ENCODE measurements around the gene KIAA1671.
"Not testable (repeated sequence)": the region's sequence is repeated elsewhere in the genome, so short reads cannot be mapped to it uniquely, and the experiment has no call there.

Gene KIAA1671

DNA sequence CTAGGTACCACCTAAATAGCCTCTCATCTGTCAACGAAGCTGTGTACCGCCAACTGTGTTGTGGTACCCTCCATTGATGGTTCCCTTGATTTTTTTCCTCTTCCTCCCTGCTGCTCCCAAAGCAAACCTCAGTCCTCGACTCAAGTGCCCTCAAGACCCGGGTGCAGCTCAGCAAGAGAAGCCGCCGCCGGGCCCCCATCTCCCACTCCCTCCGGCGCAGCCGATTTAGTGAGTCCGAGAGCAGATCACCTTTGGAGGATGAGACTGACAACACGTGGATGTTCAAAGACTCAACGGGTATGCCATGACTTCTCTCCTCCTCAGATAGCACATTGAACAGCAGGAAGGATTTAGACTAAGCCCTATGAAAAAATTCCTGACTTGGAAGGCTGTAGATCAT lies 224.7 kb downstream of the KIAA1671 start:
- DNase-seq: no peak

DNA sequence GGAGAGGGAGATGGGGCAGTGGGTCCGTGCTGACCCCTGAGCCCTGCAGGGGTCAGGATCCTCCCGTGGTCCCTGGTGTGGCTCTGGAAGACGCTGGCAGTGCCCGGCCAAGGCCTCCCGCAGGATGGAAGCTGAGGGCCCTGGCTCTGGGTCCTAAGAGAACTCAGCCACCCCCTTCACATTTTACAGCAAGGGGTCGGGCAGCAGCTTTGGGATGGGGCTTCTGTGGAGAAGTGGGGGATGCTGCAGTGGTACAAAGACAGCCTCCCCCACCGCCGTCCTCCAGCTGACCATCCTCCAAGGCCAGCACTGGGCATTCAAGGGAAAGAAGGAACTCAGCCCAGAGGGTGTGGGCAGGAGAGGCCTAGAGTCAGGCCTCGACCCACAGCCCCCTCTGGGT lies 225.4 kb downstream of the KIAA1671 start:
- no peak for DNase-seq

DNA sequence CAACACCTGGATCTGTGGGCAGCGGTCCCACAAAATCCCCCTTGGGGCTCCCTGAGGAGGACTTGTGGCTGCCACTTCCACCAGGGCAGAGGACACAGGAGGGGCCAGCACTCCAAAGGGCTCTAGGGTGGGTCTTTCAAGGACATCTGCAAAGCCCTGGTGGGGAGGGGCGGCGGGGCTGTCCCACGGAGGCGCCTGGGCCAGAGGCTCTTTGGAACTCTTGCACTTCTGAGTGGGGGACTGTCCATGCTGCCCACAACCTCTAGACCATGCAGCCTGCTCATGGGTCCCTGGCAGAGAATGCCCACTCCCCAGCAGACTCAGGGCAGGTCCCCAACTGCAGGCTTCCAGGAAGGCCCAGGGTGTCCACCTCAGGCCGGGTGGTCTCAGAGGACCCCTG lies 225.8 kb downstream of the KIAA1671 start:
- DNase-seq: peak in 1 of 2 donors; percentile 22

DNA sequence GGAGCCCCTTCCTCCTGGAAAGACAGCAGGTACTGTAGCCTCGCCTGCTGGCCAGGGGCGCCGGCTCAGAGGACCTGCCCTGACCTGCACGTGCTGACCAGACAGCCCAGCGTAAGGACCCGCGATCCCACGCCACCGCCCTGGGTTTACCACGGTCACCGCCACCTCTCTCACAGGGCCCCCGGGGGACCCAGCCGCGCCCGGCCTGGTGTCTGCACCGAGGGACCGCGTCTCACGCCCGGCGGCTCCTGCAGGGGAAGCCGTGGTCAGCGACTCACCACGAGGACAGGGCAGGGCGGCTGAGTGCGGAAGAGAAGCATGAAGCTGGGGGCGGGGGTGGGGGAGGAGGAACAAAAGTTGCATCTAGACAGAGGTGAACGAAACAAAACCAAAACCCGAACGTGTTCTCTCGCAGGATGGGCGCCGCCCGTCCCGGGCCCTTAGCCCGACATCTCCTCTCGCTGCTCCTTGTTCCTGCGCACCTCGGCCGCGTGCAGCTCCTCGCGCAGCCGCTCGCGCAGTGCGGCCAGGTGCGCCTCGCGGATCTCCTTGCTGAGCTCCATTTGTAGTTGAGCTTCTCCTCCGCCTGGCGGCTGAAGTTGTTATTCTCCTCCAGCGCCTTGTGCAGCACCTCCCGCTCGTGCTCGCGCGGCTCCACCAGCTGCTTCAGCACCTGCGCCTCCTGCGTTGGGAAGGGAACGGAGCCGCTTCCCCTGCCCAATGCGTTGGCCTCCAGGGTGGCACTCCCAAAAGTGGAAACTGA lies 226.5 kb downstream of the KIAA1671 start:
- DNase-seq: not testable (repeated sequence)

DNA sequence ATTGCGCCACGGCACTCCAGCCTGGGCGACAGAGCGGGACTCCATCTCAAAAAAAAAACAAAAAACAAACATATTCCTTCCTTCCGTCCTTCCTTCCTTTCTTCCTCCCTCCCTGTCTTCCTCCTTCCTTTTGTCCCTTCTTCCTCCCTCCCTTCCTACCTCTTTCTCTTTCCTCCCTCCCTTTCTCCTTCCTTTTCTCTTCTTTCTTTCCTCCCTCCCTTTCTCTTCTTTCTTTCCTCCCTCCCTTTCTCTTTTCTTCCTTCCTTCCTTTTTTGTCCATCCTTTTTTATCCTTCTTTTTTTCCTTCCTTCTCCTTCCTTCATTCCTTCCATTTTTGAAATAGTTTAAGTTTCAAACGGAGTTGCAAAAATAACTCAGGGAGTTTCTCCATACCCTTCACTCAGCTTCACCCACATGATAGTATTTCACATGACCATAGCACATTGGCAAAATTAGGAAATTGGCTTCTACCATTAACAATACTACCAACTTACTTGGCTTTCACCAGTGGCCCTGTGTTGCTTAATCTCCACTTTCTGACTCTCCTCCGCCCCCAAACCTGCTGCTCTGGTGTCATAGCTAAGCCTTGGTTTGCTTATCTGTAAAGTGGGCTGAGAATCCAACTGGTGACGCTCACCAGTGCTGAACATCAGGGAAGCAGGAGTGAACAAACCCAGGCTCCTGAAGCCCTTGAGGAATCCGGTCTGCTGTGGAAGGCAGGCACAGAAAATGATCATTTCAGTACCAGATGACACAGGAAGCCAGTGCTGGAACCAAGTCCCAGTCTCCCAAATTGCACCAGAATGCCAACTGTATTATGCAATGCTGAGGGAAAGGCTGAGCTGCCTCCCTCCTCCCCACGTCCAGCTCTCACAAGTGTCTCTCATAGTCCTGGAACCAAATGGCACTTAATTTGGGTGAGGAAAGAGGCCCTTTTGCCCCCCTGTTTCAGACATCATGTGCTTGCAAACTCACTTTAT lies 229.9 kb downstream of the KIAA1671 start:
- DNase-seq: no peak

DNA sequence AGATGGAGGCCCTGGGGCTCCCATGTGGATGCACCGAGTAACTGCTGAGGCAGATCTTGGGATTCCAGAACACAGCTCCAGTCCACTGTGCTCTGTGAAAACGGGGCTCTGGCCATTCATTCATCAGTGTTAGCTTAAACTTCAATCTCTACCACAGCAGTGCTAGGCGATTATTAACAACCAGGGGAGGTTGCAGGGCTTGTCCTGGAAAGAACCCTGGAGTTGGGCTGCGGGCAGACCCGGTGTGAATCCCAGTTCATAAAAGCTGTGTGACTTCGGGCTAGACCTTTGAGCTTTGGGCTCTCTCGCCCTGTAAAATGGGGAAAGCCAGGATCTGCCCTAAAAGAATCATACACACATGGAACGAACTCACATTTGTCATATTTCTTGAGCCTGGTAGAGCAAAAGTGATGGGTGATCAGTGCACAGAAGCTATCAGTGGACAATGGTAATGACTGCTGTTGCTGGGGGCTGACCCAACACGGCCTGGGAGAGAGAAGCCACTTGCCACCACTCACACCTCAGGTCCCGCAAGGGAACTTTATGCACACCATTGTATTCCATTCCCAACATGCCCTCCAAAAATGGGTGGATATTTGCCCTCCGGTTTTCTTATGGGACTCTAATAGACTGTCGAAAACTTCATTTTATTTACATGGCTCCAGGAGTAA lies 231.6 kb downstream of the KIAA1671 start:
- DNase-seq: no peak

DNA sequence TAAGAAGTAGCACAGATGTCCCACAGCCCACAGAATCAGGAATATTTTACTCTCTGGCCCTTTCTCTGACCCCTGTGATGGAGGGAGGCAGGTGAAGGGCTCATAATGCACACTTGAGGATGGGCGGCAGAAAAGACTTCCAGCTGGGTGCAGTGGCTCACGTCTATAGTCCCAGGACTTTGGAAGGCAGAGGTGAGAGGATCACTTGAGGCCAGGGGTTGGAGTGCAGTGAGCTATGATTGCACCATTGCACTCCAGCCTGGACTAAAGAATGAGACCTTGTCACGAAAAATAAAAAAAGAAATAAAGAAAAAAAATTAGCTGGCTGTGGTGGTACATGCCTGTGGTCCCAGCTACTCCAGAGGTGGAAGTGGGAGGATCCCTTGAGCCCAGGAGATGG lies 233.6 kb downstream of the KIAA1671 start:
- no peak for DNase-seq

DNA sequence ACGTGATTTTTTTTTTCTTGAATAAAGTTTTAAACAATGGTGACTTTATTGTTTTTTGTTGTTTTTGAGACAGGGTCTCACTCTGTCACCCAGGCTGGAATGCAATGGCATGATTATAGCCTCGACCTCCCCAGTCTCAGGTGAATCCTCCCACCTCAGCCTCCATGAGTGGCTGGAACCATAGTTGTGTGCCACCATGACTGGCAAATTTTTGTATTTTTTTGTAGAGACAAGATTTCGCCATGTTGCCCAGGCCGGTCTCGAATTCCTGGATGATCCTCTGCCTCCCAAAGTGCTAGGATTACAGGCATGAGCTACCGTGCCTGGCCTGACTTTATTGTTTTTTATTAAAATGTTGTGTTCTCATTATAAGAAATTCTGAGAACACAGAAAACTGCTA lies 235.0 kb downstream of the KIAA1671 start:
- no peak for DNase-seq

DNA sequence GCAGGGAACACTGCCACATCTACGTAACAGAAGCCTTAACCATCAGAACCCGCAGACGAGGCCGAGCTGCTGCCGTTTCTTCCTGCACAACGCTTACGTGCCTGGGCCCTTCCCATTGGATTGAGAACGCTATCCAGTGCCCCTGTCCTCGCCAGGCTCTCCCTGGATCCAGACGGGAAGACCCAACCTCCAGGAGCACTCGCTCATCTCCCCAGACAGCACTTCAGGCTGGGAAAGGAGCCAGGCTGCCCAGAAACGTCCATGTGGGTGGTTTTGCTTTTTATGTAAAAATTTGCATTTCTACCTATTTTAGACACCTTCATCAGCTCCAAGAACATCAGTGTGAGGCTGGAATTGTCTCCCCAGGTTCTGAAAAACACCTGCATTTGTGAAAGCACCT lies 239.9 kb downstream of the KIAA1671 start:
- no peak for DNase-seq

DNA sequence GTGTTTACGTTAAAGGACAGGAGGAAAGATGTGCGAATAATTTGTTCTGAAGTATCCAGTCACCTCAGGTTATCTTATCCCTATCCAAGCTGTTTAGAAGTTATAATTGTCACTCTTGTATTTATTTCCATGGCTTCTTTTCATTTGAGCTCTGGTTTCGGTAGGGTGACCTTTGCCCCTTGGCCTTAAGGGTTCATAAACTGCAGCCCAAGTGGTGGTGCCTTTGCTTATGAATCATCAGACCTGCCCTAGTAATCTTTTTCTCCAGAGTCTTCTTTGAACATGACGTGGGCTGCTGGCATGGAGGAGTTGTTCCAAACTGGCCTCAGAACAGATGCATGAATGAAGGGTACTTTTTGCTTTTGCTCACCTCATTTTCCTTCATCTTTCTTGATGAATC lies 240.6 kb downstream of the KIAA1671 start:
- no peak for DNase-seq

DNA sequence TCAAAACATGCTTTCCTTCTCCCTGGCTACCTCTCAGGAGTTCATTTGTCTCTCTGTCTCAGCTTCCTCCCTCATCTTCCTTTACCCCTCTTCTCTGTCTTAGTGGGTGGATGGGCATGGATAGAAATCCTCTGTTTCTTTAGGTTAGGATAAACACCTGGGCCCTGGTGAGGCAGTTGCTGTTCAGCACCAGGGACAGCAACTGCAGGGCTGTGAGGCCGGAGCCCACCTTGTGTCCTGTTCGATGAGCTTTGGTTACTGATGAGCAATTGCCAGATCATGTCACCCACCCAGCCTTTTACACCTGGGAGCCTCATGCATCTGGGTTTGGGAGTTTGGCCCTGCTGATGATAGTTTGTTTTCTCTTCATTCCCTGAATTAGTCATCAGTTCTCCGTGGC lies 241.0 kb downstream of the KIAA1671 start:
- no peak for DNase-seq

DNA sequence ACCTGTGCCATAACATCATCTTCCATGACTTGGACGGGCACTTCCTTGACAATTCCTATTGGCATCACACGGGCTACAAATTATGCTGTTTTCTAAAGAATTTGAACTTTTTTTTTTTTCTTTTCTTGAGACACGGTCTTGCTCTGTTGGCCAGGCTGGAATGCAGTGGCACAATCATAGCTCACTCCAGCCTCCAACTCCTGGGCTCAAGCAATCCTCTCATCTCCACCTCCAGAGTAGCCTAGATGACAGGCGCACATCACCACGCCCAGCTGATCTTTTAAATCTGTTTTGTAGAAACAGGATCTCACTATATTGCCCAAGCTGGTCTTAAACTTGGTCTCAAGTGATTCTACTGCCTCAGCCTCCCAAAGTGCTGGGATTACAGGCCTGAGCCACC lies 243.8 kb downstream of the KIAA1671 start:
- DNase-seq: no peak

DNA sequence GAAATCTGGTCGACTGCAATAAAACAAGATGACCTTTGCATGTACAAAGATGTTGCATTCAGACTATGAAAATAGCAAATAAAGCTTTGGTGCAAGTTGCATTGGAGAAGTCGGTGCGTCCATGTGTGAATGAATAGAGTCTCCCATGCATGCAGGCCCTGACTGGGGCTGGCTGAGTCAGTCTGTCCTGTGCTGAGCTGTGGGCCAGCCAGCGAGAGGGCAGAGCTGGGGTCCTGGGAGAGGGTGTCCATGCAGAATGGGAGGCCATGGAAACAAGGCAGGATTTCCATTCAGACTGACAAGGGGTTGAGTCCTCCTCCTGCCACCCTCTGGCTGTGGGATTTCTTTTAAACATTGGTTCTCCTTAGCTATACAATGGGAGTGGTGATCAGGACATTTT lies 244.8 kb downstream of the KIAA1671 start:
- no peak for DNase-seq

DNA sequence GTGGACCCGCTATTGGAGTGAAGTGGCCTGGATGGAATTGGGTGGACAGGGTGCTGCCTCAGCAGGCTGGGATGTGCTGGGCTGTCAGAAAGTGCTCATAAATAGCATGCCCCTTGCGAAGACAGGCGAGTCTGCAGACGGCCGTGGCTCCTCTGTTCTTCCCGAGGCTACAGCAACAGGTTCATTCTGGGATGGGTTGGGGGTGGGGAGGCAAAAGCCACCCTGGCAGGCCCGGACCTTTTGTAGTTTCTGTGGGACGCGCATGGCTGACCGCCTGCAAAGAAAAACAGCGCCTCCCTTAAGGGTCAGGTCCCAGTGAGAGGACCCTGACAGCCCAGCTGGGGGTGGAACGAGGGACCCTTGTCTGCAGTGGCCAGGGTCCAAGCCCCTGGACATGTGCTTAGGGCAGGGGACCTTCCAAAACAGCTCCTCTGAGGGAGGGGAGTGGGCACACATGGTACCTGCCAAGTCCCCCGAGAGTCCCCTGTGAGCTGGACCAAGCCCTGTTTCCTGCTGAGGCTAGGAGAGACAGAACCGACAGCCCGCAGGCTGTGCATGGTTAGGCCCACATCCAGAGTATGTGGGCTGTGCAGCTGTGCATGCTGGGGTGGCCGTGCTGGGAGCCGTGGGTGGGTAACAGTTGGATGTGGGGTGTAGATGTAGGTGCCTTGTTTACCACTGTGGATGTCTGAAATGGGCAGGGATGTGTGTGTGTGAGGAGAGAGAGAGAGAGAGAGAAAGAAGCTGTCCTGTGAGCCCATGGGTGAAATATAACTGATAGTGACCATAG lies 247.4 kb downstream of the KIAA1671 start, which contains the start of gene CRYBB3:
Gene CRYBB3, plus strand, starts transcription at position 128 of the 790 bp plus-strand sequence. CDS start 1,539 bp downstream, outside the sequence.
- DNase-seq: no peak

DNA sequence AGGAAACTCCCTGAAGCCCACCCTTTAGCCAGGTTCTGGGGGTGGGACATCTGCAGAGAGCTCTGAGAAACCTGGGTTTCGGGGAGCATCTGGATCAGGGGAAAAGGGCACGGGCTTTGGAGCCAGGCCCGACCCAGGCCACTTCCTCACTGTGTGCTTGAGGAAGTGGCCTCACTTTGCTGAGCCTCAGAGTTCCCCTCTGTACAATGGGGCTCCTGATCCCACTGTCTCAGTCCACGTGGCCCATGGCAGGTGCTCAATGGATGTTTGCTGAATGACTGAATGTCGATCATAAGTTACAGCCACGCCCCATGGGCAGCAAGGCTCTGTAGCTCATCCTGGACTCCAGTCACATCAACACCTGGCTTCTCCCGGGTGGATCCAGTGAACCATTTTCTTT lies 248.5 kb downstream of the KIAA1671 start:
- no peak for DNase-seq

DNA sequence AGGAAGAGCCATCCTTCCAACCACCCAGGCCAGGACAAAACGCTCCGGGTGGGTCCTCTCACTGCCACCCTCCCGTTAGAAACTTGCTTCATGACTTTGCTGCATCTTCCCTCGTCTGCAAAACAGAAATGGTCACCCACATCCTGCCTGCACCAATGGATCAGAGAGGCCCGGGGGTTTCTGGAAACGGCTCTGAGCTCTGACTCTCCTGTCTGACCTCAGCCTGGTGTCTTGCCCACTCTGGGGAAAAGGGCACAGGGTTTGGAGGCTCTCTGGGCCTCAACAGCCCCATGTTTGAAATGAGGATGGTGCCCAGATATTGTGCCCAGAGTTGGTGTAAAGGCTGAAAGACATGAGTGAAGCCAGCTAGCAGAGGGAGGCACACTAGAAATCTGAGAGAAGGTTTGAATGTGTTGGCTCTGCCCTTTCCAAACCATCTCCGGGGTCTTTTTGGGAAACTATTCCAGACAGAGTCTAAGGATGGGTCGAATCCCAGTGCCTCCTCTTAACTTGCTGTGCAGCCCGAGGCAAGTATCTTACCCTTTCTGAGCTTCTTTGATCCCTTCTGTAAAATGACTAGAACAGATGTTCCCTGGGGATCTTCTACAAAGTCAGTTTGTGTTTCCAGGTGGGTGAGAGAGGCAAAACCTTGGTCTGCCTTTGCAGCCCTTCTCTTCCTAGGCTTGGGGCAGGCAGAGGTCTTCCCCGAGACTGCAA lies 249.2 kb downstream of the KIAA1671 start:
- no peak for DNase-seq

DNA sequence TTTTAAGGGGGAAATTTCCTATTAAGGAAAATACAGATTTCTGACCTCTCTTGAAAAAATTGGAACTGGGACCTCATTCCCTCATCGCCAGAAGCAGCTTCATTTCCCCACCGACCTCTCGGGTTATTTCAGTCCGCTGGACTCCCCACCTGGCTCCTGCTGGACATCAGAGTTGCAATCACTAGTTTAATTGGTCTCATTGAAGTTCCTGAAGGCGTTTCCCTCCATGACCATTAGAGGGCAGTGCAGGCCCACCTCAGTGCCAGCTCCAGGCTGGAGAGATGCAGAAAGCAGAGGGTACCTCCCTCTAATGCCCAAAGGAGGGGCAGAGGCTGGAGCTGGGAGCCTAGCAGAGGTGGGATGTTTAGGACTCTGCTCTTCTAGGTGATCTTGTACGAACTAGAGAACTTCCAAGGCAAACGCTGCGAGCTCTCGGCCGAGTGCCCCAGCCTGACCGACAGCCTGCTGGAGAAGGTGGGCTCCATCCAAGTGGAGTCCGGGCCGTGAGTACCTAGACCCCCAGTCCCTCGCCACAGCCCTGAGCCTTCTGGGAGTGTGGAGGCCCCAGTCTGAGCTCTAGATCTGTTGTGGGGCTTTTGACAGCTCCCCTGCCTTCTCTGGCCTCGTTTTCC lies 249.9 kb downstream of the KIAA1671 start:
- DNase-seq: peak; percentile 66 to 67

DNA sequence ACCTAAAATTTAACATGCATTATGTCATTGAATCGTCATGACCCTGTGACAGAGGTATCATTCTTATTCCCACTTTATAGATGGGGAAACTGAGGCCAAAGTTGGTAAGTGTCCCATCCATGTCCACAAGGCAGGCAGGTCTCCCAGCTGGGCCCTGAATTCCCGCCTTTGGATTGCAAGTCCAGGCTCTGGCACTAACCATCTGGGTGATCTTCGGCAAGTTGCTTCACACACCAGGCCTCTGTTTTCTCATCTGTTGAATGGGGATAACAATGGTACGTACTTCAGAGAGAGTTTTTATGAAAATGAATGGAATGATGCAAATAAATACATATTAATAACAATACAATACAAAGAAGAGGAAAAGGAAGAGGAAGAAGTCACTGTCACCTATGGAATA lies 250.6 kb downstream of the KIAA1671 start:
- DNase-seq: no peak

DNA sequence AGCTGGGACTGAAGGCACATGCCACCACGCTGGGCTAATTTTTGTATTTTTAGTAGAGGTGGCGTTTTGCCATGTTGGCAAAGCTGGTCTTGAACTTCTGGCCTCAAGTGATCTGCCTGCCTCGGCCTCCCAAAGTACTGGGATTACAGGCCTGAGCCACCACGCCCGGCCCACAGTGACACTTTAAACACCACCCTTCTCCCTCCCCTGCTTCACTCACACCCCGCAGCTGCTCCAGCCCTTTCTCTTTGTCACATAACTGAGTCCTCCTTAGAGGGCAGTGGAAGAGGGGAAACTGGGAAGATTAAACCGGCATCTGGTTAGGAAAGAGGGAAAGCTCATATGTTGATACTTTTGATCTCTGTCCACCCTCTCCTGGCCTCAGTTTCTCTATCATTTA lies 252.0 kb downstream of the KIAA1671 start:
- not testable (repeated sequence) for DNase-seq

DNA sequence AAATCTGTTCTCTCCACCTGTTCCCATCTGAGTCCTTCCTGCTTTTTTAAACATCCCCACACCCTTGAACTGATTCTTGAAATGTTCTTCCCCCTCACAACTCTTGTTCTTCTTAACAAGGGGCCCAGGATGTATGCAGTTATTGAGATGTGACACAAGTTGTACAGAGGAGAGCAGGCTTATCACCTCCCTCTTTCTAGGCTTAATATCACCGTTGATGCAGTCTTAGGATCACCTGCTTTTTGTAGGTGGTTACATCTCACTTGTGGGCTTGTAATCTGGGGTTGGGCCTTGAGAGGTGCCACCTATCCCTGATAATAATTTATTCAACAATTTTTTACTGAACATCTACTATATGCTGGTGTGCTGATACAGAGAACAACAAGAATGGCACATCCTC lies 253.3 kb downstream of the KIAA1671 start:
- DNase-seq: no peak

DNA sequence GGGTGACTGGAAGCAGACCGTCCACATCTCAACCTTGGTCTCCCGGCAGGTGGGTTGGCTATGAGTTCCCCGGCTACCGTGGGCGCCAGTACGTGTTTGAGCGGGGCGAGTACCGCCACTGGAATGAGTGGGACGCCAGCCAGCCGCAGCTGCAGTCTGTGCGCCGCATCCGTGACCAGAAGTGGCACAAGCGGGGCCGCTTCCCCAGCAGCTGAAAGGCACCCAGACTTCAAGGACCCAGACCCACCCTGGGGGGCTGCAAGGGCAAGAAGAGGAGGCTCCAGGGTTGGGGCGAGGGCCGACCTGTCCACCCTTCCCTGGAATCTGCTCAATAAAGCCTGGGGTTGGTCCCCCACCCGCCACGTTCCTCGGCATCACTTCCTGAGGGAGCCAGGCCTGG lies 254.5 kb downstream of the KIAA1671 start:
- no peak for DNase-seq

Measured in stimulated activated CD4-positive, alpha-beta T cell treated with anti-CD3 and anti-CD28 coated beads, Interleukin-2, amount 100 ng/mL, for 24 hours (primary cell).